ENCODE results near the gene PPIC. TPM values are rescaled to one million over a fixed set of nuclear protein-coding genes. Genes with fewer than 3 reads are reported as not detected.

PPIC gene
- total and polyA plus RNA-seq, 2 donors (not counting 1 experiment from before 2014, with no cell fraction given) = not detected

GRCh38 chr5:123044926-123045617 is 8.5 kb upstream of the PPIC start:
- H3K4me2 ChIP-seq (replicated peaks; ENCODE audit: low read depth, low read length, poor library complexity, severe bottlenecking) = no peak overlapping the region
- TF ChIP-seq EZH2 (IDR thresholded peaks at IDR 0.05; ENCODE audit: borderline replicate concordance, insufficient read depth, low read depth, low read length, poor library complexity, severe bottlenecking) = no peak
- TF ChIP-seq, protein P1, sequence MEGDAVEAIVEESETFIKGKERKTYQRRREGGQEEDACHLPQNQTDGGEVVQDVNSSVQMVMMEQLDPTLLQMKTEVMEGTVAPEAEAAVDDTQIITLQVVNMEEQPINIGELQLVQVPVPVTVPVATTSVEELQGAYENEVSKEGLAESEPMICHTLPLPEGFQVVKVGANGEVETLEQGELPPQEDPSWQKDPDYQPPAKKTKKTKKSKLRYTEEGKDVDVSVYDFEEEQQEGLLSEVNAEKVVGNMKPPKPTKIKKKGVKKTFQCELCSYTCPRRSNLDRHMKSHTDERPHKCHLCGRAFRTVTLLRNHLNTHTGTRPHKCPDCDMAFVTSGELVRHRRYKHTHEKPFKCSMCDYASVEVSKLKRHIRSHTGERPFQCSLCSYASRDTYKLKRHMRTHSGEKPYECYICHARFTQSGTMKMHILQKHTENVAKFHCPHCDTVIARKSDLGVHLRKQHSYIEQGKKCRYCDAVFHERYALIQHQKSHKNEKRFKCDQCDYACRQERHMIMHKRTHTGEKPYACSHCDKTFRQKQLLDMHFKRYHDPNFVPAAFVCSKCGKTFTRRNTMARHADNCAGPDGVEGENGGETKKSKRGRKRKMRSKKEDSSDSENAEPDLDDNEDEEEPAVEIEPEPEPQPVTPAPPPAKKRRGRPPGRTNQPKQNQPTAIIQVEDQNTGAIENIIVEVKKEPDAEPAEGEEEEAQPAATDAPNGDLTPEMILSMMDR (IDR thresholded peaks at IDR 0.05) = no peak
- no peak overlapping the region for H3K27ac Mint-ChIP-seq
- no CpG with 5 or more reads among the region's 7 CpGs for WGBS (ENCODE audit: insufficient coverage)
- H4K20me1 ChIP-seq (ENCODE audit: control insufficient read depth, insufficient read depth, low read length, poor library complexity, severe bottlenecking) = no peaks in the 10 kb centered on the region
- no peak overlapping the region for H3K4me3 ChIP-seq (ENCODE audit: control extremely low read depth in 1 of 5, extremely low read depth in 1 of 5, insufficient read depth in 1 of 5, low read depth in 2 of 5, low read length in 4 of 5)
- DNase-seq (no peak), ATAC-seq (ENCODE audit: low read depth) (no peak)
- H3K27me3 ChIP-seq (replicated peaks in 1 of 4; ENCODE audit: control extremely low read depth in 1 of 4, control insufficient read depth in 3 of 4, insufficient read depth in 4 of 4, low read length in 3 of 4) = peaks cover 0 to 28% (median 3%) of the 10 kb centered on the region in 4 experiments
- no peaks in the 10 kb centered on the region for H3K4me1 Mint-ChIP-seq
- ChIA-PET POLR2A (no interaction called here), CTCF (no interaction called here)
- H3K4me1 ChIP-seq (ENCODE audit: control insufficient read depth in 2 of 2, insufficient read depth in 2 of 2, low read length in 2 of 2) = no peaks in the 10 kb centered on the region
- no peaks in the 10 kb centered on the region for H3K36me3 ChIP-seq (replicated peaks in 1 of 2; ENCODE audit: control extremely low read depth in 1 of 2, control insufficient read depth in 1 of 2, extremely low read depth in 1 of 2, insufficient read depth in 2 of 2, low read length in 1 of 2)
- intact Hi-C loops (cut with micrococcal nuclease) = no loop called here
- no peaks in the 10 kb centered on the region for H3K79me2 ChIP-seq (ENCODE audit: control insufficient read depth, insufficient read depth, low read length)
- no peak overlapping the region for H3K9ac ChIP-seq (ENCODE audit: low read length)
- H3K4me3 Mint-ChIP-seq = no peak overlapping the region
- no peaks in the 10 kb centered on the region for H3K9me3 Mint-ChIP-seq (ENCODE audit: insufficient read depth)
- H2AFZ ChIP-seq (ENCODE audit: insufficient read depth, low read depth, low read length, poor library complexity, severe bottlenecking) = no peak overlapping the region
- H3K27me3 Mint-ChIP-seq = peaks cover 39% of the 10 kb centered on the region
- H3K27ac ChIP-seq (ENCODE audit: low read length in 2 of 2) = no peak overlapping the region
- no peaks in the 10 kb centered on the region for H3K9me3 ChIP-seq (ENCODE audit: control extremely low read depth in 1 of 3, control insufficient read depth in 2 of 3, insufficient read depth in 1 of 3, low read length in 2 of 3)

DNA sequence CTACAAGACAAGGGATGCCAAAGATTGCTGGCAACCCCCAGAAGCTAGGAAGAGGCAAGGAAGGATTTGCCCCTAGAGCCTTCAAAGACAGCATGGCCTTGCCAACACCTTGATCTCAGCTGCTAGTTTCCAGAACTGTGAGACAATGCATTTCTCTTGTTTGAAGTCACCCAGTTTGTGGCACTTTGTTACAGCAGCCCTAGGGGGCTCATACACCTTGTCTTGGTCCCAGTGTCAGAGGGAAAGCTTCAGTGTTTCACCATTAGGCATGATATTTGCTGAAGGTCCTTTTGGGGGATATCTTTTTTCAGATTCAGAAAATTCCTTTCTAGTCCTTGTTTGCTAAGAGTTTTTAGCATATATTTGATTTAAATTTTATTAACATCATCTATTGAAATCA is 3.1 kb upstream of the PPIC start:
- no peak overlapping the region for H3K9ac ChIP-seq (ENCODE audit: low read length)
- Mint-ChIP-seq H3K27ac (no peak overlapping the region), H3K4me1 (peaks cover 12% of the 10 kb centered on the region), H3K9me3 (ENCODE audit: insufficient read depth) (no peaks in the 10 kb centered on the region), H3K27me3 (peaks cover 47% of the 10 kb centered on the region), H3K4me3 (no peak overlapping the region)
- ChIA-PET POLR2A (no interaction called here), CTCF (no interaction called here)
- intact Hi-C loops (cut with micrococcal nuclease) = no loop called here
- H3K4me2 ChIP-seq (replicated peaks; ENCODE audit: low read depth, low read length, poor library complexity, severe bottlenecking) = no peak overlapping the region
- no peak overlapping the region for H2AFZ ChIP-seq (ENCODE audit: insufficient read depth, low read depth, low read length, poor library complexity, severe bottlenecking)
- no peak for ATAC-seq (ENCODE audit: low read depth)
- H3K4me3 ChIP-seq (ENCODE audit: control extremely low read depth in 1 of 5, extremely low read depth in 1 of 5, insufficient read depth in 1 of 5, low read depth in 2 of 5, low read length in 4 of 5) = no peak overlapping the region
- no peaks in the 10 kb centered on the region for H4K20me1 ChIP-seq (ENCODE audit: control insufficient read depth, insufficient read depth, low read length, poor library complexity, severe bottlenecking)
- no peak for DNase-seq
- H3K9me3 ChIP-seq (ENCODE audit: control extremely low read depth in 1 of 3, control insufficient read depth in 2 of 3, insufficient read depth in 1 of 3, low read length in 2 of 3) = peaks cover 0 to 13% (median 0%) of the 10 kb centered on the region in 3 donors
- H3K4me1 ChIP-seq (ENCODE audit: control insufficient read depth in 2 of 2, insufficient read depth in 2 of 2, low read length in 2 of 2) = peaks cover 18 to 22% of the 10 kb centered on the region in 2 donors
- no peaks in the 10 kb centered on the region for H3K36me3 ChIP-seq (replicated peaks in 1 of 2; ENCODE audit: control extremely low read depth in 1 of 2, control insufficient read depth in 1 of 2, extremely low read depth in 1 of 2, insufficient read depth in 2 of 2, low read length in 1 of 2)
- no peak overlapping the region for H3K27ac ChIP-seq (ENCODE audit: low read length in 2 of 2)
- H3K79me2 ChIP-seq (ENCODE audit: control insufficient read depth, insufficient read depth, low read length) = no peaks in the 10 kb centered on the region
- H3K27me3 ChIP-seq (replicated peaks in 1 of 4; ENCODE audit: control extremely low read depth in 1 of 4, control insufficient read depth in 3 of 4, insufficient read depth in 4 of 4, low read length in 3 of 4) = peaks cover 2 to 46% (median 42%) of the 10 kb centered on the region in 4 experiments
- TF ChIP-seq, protein P1 (IDR thresholded peaks at IDR 0.05) = no peak
- no peak for TF ChIP-seq EZH2 (IDR thresholded peaks at IDR 0.05; ENCODE audit: borderline replicate concordance, insufficient read depth, low read depth, low read length, poor library complexity, severe bottlenecking)
